GM11168 (cell line): Measurements from ENCODE around the gene PARK7.
"Not testable (repeated sequence)": the region's sequence is repeated elsewhere in the genome, so short reads cannot be mapped to it uniquely, and the experiment has no call there.

Experiments used
- in situ Hi-C: fragments of 300-500 bp; cut with MboI; formaldehyde crosslinking; loops from one replicate; pipeline ENCODE4 v1.12.0; 2022; ENCODE audit warnings: low sequenced_read_pairs; ENCODE audit not compliant: unreplicated experiment

The PARK7 gene

GRCh38 chr1:7942214-7942921, 19.1 kb upstream of the PARK7 start:
- in situ Hi-C loops = no loop called here

- in situ Hi-C loops = no loop called here
Observed at GRCh38 chr1:7943251-7943650, 18.3 kb upstream of the PARK7 start.

- in situ Hi-C loops = no loop called here
Observed at GRCh38 chr1:7948960-7949359, 12.6 kb upstream of the PARK7 start.

- in situ Hi-C loops = not testable (repeated sequence)
Observed at GRCh38 chr1:7952791-7953190, 8.7 kb upstream of the PARK7 start.

GRCh38 chr1:7953850-7954609, 7.5 kb upstream of the PARK7 start:
- in situ Hi-C loops = no loop called here

- in situ Hi-C loops = no loop called here
Observed at GRCh38 chr1:7954683-7955082, 6.8 kb upstream of the PARK7 start.

- in situ Hi-C loops = no loop called here
Observed at GRCh38 chr1:7956218-7957032, 5.1 kb upstream of the PARK7 start.

- in situ Hi-C loops = no loop called here
Observed at GRCh38 chr1:7960165-7960564, 1.3 kb upstream of the PARK7 start.

- in situ Hi-C loops = no loop called here
Observed at GRCh38 chr1:7960867-7961215, 670 bp upstream of the PARK7 start.

- in situ Hi-C loops = no loop called here
Observed at GRCh38 chr1:7962014-7962335, 464 bp downstream of the PARK7 start.

GRCh38 chr1:7962636-7963377, 1.3 kb downstream of the PARK7 start:
- in situ Hi-C loops = no loop called here

GRCh38 chr1:7963378-7963730, 1.8 kb downstream of the PARK7 start:
- in situ Hi-C loops = not testable (repeated sequence)

- in situ Hi-C loops = not testable (repeated sequence)
Observed at GRCh38 chr1:7963841-7964240, 2.3 kb downstream of the PARK7 start.

GRCh38 chr1:7964476-7964875, 3.0 kb downstream of the PARK7 start:
- in situ Hi-C loops = no loop called here

- in situ Hi-C loops = no loop called here
Observed at GRCh38 chr1:7967196-7967595, 5.7 kb downstream of the PARK7 start.

GRCh38 chr1:7967651-7968050, 6.1 kb downstream of the PARK7 start:
- in situ Hi-C loops = no loop called here

- in situ Hi-C loops = no loop called here
Observed at GRCh38 chr1:7970246-7970645, 8.7 kb downstream of the PARK7 start.

- in situ Hi-C loops = no loop called here
Observed at GRCh38 chr1:7971024-7971423, 9.5 kb downstream of the PARK7 start.

- in situ Hi-C loops = no loop called here
Observed at GRCh38 chr1:7972285-7972684, 10.8 kb downstream of the PARK7 start.

- in situ Hi-C loops = no loop called here
Observed at GRCh38 chr1:7973086-7973485, 11.6 kb downstream of the PARK7 start.
